GM23338 (cell line): ENCODE measurements around the gene GBP5. TPM values are rescaled to one million over a fixed set of nuclear protein-coding genes. Genes with fewer than 3 reads are reported as not detected.

Experiments
- ATAC-seq: fragments of 200-7000 bp; cut with Tn5 transposase; 3 replicates; pipeline ENCODE4 v1.9.1; 2020
- DNase-seq: peaks from one replicate; pipeline ENCODE4 v3.0.0-alpha.2; 2015; ENCODE audit warnings: low spot score
- H2AFZ ChIP-seq: fragments of 200-600 bp; sonication (generic); 2 replicates; pipeline ENCODE4 v1.8.0; 2016; ENCODE audit warnings: antibody characterized with exemption, mild to moderate bottlenecking, moderate library complexity
- H3F3A ChIP-seq: fragments of 200-600 bp; sonication (generic); replicated peaks from 2 replicates; pipeline ENCODE4 v1.8.0; 2017; ENCODE audit warnings: antibody characterized with exemption, mixed run types, low read depth
- H3K27ac ChIP-seq: fragments of 200-600 bp; sonication (generic); 2 replicates; pipeline ENCODE4 v1.6.1; 2016; ENCODE audit warnings: low read depth
- H3K27me3 ChIP-seq: fragments of 200-600 bp; sonication (generic); 2 replicates; pipeline ENCODE4 v1.8.0; 2016; ENCODE audit warnings: mild to moderate bottlenecking, mixed run types, moderate library complexity; ENCODE audit not compliant: insufficient read depth
- H3K36me3 ChIP-seq: fragments of 200-600 bp; sonication (generic); 2 replicates; pipeline ENCODE4 v1.8.0; 2016; ENCODE audit warnings: mild to moderate bottlenecking; ENCODE audit not compliant: insufficient read depth
- H3K4me1 ChIP-seq: fragments of 200-600 bp; sonication (generic); 2 replicates; pipeline ENCODE4 v1.8.0; 2016; ENCODE audit warnings: mild to moderate bottlenecking, moderate library complexity; ENCODE audit not compliant: insufficient read depth
- H3K4me2 ChIP-seq: fragments of 200-600 bp; sonication (generic); 2 replicates; pipeline ENCODE4 v1.7.1; 2017; ENCODE audit warnings: mixed run types
- H3K4me3 ChIP-seq: fragments of 200-600 bp; sonication (generic); 2 replicates; pipeline ENCODE4 v1.6.1; 2016; ENCODE audit warnings: mixed run types
- H3K79me2 ChIP-seq: fragments of 200-600 bp; sonication (generic); replicated peaks from 2 replicates; pipeline ENCODE4 v1.8.0; 2017; ENCODE audit warnings: mild to moderate bottlenecking; ENCODE audit not compliant: insufficient read depth
- H3K9me2 ChIP-seq: fragments of 200-600 bp; sonication (generic); 2 replicates; pipeline ENCODE4 v1.8.0; 2017; ENCODE audit not compliant: insufficient read depth
- H4K20me1 ChIP-seq: fragments of 200-600 bp; sonication (generic); replicated peaks from 2 replicates; pipeline ENCODE4 v1.8.0; 2017; ENCODE audit warnings: mild to moderate bottlenecking; ENCODE audit not compliant: insufficient read depth
- H3K27ac Mint-ChIP-seq: 2 replicates; pipeline ENCODE4 v1.8.0; 2020; ENCODE audit warnings: inconsistent platforms, mild to moderate bottlenecking, moderate library complexity, mixed read lengths
- H3K27me3 Mint-ChIP-seq: 3 replicates; pipeline ENCODE4 v1.8.0; 2022; ENCODE audit warnings: low read depth, mild to moderate bottlenecking, moderate library complexity, mixed read lengths, inconsistent platforms; ENCODE audit not compliant: insufficient read depth, poor library complexity
- H3K36me3 Mint-ChIP-seq: 3 replicates; pipeline ENCODE4 v1.8.0; 2021; ENCODE audit warnings: low read depth, mild to moderate bottlenecking, inconsistent platforms, moderate library complexity, mixed read lengths
- H3K4me1 Mint-ChIP-seq: 3 replicates; pipeline ENCODE4 v1.8.0; 2020; ENCODE audit warnings: mild to moderate bottlenecking, inconsistent platforms, mixed read lengths
- H3K4me3 Mint-ChIP-seq: 3 replicates; pipeline ENCODE4 v1.8.0; 2021; ENCODE audit warnings: moderate library complexity, mild to moderate bottlenecking, inconsistent platforms, mixed read lengths
- H3K9me3 Mint-ChIP-seq: 3 replicates; pipeline ENCODE4 v1.8.0; 2020; ENCODE audit warnings: moderate library complexity, mild to moderate bottlenecking, inconsistent platforms, mixed read lengths
- CREB1 ChIP-seq: fragments of 250-450 bp; sonication (Bioruptor Pico); IDR thresholded peaks from 2 replicates; pipeline ENCODE4 v1.5.0; 2020; ENCODE audit warnings: low read depth, mild to moderate bottlenecking, moderate library complexity
- EZH2 ChIP-seq: fragments of 200-600 bp; sonication (generic); IDR thresholded peaks from one replicate; pipeline ENCODE4 v1.8.0; 2017; ENCODE audit warnings: antibody characterized with exemption, mild to moderate bottlenecking, low read depth; ENCODE audit not compliant: unreplicated experiment
- EZH2phosphoT487 ChIP-seq: fragments of 200-600 bp; sonication (generic); IDR thresholded peaks from one replicate; pipeline ENCODE4 v1.8.1; 2018; ENCODE audit warnings: antibody characterized with exemption; ENCODE audit not compliant: unreplicated experiment
- JUNB ChIP-seq: IDR thresholded peaks from one replicate; pipeline ENCODE4 v1.6.1; 2016; ENCODE audit warnings: antibody characterized with exemption; ENCODE audit not compliant: unreplicated experiment
- NANOG ChIP-seq: IDR thresholded peaks from 2 replicates; pipeline ENCODE4 v1.6.1; 2016; ENCODE audit warnings: antibody characterized with exemption, borderline replicate concordance
- POLR2AphosphoS5 ChIP-seq: IDR thresholded peaks from 2 replicates; pipeline ENCODE4 v1.6.1; 2016; ENCODE audit warnings: antibody characterized with exemption, low read depth
- REST ChIP-seq: IDR thresholded peaks from one replicate; pipeline ENCODE4 v1.6.1; 2018; ENCODE audit warnings: antibody characterized with exemption; ENCODE audit not compliant: unreplicated experiment
- STAT1 ChIP-seq: IDR thresholded peaks from one replicate; pipeline ENCODE4 v1.6.1; 2016; ENCODE audit warnings: antibody characterized with exemption; ENCODE audit not compliant: unreplicated experiment
- ZNF114 ChIP-seq: fragments of 250-450 bp; sonication (Bioruptor Pico); IDR thresholded peaks from 2 replicates; pipeline ENCODE4 v1.5.0; 2020; ENCODE audit warnings: mild to moderate bottlenecking, moderate library complexity
- ZNF331 ChIP-seq: fragments of 250-450 bp; sonication (Bioruptor Pico); IDR thresholded peaks from 2 replicates; pipeline ENCODE4 v1.5.0; 2020; ENCODE audit warnings: low read depth, mild to moderate bottlenecking, moderate library complexity
- polyA plus RNA-seq: library from polyadenylated mRNA; unstranded; fragments of >200 nt; fragmentation: Nextera tagmentation; extraction: Ambion mirVana; gene quantifications from 2 replicates; pipeline ENCODE4 v1.2.1, GENCODE V29; 2016
- total RNA-seq: library from RNA; depleted of rRNA; stranded (reverse); fragments of >200 nt; shearing (Covaris generic); gene quantifications from 2 replicates; pipeline ENCODE4 v1.2.3, GENCODE V29; 2014
- TF ChIP-seq, protein P1 (sequence below): fragments of 250-450 bp; sonication (Bioruptor Pico); IDR thresholded peaks from 2 replicates; pipeline ENCODE4 v1.5.0; 2020; ENCODE audit warnings: mild to moderate bottlenecking, moderate library complexity
- TF ChIP-seq, protein P2 (sequence below), 2 experiments: fragments of 200-600 bp in 1 of 2; sonication (generic) in 1 of 2; conservative IDR thresholded peaks; 2 replicates each; pipeline versions ENCODE4 v1.5.1 to v1.6.1; 2016 to 2017; ENCODE audit warnings: antibody characterized with exemption in 2 of 2, low read depth in 2 of 2, mild to moderate bottlenecking in 2 of 2, moderate library complexity in 1 of 2
- TF ChIP-seq, protein P3 (sequence below): IDR thresholded peaks from 2 replicates; pipeline ENCODE4 v1.6.1; 2016; ENCODE audit warnings: antibody characterized with exemption

The GBP5 gene
- total and polyA plus RNA-seq, 2 experiments from 2014 or later, result not detected

DNA sequence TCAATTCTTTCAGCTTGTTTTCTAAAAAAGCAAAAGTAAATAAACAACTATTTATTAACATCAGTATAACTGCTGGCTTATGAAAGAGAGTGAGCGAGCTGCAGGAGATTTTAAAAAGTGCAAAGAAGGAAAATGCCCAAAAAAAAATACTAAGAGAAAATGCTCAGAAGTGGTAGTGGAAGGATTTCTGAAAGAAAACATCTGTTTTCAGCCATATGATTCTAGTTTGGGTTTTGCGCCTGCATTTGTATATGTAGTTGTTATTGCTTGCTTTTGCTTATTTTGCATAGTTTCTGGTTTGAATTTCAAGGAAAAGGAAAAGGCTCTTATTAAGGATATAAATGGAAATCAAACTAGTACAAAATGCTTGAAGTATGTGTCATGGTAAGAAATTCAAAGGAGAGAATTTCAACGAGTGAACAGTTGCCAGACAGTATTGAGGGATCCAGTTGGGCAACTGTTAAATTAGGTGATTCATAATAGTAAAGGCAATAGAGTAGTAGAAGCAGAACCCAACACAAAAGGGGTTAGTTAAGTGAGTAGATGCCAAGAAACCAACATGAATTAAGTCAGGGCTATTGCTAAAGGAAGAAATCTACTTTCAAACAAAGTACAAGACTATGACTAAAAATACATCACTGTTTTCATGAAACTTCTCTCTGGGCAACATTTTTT, 1.2 kb downstream of the GBP5 start:
- no peak overlapping the region for H3K4me3 ChIP-seq
- H3K4me1 ChIP-seq, result no peaks in the 10 kb centered on the region
- H3K27ac Mint-ChIP-seq, result no peak overlapping the region
- DNase-seq (no peak), ATAC-seq (no peak)
- H2AFZ ChIP-seq, result no peak overlapping the region
- H3K9me2 ChIP-seq, result no peaks in the 10 kb centered on the region
- no peak overlapping the region for H3K27ac ChIP-seq
- H3K36me3 Mint-ChIP-seq, result no peaks in the 10 kb centered on the region
- TF ChIP-seq JUNB (no peak), EZH2phosphoT487 (no peak), EZH2 (no peak), NANOG (no peak), ZNF114 (CRISPR knock-in tag) (no peak), ZNF331 (CRISPR knock-in tag) (no peak), STAT1 (no peak), CREB1 (CRISPR knock-in tag) (no peak), POLR2AphosphoS5 (no peak), REST (no peak)
- TF ChIP-seq, protein P1, sequence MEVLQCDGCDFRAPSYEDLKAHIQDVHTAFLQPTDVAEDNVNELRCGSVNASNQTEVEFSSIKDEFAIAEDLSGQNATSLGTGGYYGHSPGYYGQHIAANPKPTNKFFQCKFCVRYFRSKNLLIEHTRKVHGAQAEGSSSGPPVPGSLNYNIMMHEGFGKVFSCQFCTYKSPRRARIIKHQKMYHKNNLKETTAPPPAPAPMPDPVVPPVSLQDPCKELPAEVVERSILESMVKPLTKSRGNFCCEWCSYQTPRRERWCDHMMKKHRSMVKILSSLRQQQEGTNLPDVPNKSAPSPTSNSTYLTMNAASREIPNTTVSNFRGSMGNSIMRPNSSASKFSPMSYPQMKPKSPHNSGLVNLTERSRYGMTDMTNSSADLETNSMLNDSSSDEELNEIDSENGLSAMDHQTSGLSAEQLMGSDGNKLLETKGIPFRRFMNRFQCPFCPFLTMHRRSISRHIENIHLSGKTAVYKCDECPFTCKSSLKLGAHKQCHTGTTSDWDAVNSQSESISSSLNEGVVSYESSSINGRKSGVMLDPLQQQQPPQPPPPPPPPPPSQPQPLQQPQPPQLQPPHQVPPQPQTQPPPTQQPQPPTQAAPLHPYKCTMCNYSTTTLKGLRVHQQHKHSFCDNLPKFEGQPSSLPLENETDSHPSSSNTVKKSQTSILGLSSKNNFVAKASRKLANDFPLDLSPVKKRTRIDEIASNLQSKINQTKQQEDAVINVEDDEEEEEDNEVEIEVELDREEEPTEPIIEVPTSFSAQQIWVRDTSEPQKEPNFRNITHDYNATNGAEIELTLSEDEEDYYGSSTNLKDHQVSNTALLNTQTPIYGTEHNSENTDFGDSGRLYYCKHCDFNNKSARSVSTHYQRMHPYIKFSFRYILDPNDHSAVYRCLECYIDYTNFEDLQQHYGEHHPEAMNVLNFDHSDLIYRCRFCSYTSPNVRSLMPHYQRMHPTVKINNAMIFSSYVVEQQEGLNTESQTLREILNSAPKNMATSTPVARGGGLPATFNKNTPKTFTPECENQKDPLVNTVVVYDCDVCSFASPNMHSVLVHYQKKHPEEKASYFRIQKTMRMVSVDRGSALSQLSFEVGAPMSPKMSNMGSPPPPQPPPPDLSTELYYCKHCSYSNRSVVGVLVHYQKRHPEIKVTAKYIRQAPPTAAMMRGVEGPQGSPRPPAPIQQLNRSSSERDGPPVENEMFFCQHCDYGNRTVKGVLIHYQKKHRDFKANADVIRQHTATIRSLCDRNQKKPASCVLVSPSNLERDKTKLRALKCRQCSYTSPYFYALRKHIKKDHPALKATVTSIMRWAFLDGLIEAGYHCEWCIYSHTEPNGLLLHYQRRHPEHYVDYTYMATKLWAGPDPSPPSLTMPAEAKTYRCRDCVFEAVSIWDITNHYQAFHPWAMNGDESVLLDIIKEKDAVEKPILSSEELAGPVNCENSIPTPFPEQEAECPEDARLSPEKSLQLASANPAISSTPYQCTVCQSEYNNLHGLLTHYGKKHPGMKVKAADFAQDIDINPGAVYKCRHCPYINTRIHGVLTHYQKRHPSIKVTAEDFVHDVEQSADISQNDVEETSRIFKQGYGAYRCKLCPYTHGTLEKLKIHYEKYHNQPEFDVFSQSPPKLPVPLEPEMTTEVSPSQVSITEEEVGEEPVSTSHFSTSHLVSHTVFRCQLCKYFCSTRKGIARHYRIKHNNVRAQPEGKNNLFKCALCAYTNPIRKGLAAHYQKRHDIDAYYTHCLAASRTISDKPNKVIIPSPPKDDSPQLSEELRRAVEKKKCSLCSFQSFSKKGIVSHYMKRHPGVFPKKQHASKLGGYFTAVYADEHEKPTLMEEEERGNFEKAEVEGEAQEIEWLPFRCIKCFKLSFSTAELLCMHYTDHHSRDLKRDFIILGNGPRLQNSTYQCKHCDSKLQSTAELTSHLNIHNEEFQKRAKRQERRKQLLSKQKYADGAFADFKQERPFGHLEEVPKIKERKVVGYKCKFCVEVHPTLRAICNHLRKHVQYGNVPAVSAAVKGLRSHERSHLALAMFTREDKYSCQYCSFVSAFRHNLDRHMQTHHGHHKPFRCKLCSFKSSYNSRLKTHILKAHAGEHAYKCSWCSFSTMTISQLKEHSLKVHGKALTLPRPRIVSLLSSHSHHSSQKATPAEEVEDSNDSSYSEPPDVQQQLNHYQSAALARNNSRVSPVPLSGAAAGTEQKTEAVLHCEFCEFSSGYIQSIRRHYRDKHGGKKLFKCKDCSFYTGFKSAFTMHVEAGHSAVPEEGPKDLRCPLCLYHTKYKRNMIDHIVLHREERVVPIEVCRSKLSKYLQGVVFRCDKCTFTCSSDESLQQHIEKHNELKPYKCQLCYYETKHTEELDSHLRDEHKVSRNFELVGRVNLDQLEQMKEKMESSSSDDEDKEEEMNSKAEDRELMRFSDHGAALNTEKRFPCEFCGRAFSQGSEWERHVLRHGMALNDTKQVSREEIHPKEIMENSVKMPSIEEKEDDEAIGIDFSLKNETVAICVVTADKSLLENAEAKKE (CRISPR knock-in tag), result no peak
- TF ChIP-seq, protein P2, sequence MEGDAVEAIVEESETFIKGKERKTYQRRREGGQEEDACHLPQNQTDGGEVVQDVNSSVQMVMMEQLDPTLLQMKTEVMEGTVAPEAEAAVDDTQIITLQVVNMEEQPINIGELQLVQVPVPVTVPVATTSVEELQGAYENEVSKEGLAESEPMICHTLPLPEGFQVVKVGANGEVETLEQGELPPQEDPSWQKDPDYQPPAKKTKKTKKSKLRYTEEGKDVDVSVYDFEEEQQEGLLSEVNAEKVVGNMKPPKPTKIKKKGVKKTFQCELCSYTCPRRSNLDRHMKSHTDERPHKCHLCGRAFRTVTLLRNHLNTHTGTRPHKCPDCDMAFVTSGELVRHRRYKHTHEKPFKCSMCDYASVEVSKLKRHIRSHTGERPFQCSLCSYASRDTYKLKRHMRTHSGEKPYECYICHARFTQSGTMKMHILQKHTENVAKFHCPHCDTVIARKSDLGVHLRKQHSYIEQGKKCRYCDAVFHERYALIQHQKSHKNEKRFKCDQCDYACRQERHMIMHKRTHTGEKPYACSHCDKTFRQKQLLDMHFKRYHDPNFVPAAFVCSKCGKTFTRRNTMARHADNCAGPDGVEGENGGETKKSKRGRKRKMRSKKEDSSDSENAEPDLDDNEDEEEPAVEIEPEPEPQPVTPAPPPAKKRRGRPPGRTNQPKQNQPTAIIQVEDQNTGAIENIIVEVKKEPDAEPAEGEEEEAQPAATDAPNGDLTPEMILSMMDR (conservative IDR thresholded peaks at IDR 0.05; ENCODE audit: low read depth in 2 of 2), result no peak
- TF ChIP-seq, protein P3, sequence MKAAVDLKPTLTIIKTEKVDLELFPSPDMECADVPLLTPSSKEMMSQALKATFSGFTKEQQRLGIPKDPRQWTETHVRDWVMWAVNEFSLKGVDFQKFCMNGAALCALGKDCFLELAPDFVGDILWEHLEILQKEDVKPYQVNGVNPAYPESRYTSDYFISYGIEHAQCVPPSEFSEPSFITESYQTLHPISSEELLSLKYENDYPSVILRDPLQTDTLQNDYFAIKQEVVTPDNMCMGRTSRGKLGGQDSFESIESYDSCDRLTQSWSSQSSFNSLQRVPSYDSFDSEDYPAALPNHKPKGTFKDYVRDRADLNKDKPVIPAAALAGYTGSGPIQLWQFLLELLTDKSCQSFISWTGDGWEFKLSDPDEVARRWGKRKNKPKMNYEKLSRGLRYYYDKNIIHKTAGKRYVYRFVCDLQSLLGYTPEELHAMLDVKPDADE, result no peak
- no peaks in the 10 kb centered on the region for H3K4me1 Mint-ChIP-seq
- no peaks in the 10 kb centered on the region for H3K36me3 ChIP-seq
- 0 out of 3 replicates have a peak, but pooled peaks cover 3% of the 10 kb centered on the region for H3K9me3 Mint-ChIP-seq
- no peaks in the 10 kb centered on the region for H3K27me3 Mint-ChIP-seq
- H4K20me1 ChIP-seq, result no peaks in the 10 kb centered on the region
- H3K4me2 ChIP-seq, result no peak overlapping the region
- no peaks in the 10 kb centered on the region for H3K27me3 ChIP-seq
- H3K4me3 Mint-ChIP-seq, result no peak overlapping the region
- H3K79me2 ChIP-seq, result no peaks in the 10 kb centered on the region
- no peaks in the 10 kb centered on the region for H3F3A ChIP-seq
